HG02973 (cell line): Measurements from ENCODE around the gene ATRNL1.
"Not testable (repeated sequence)": the region's sequence is repeated elsewhere in the genome, so short reads cannot be mapped to it uniquely, and the experiment has no call there.

ENCODE experiments used
- ATAC-seq: cut with Tn5 transposase; IDR thresholded peaks from one replicate; pipeline ENCODE4 v1.9.1; 2021; ENCODE audit warnings: moderate library complexity; ENCODE audit not compliant: unreplicated experiment

Gene ATRNL1

GRCh38 chr10:115405838-115406237 lies 312.7 kb downstream of the ATRNL1 start:
- ATAC-seq: not testable (repeated sequence)

- ATAC-seq: no peak
These were observed 316.2 kb downstream of the ATRNL1 start for GRCh38 chr10:115409347-115409746.

GRCh38 chr10:115417585-115418265 lies 324.6 kb downstream of the ATRNL1 start:
- ATAC-seq: peak; percentile 97

- no peak for ATAC-seq
These were observed 329.5 kb downstream of the ATRNL1 start for GRCh38 chr10:115422624-115423023.

- ATAC-seq: no peak
These were observed 334.4 kb downstream of the ATRNL1 start for GRCh38 chr10:115427611-115428010.

GRCh38 chr10:115432188-115432819 lies 339.1 kb downstream of the ATRNL1 start:
- ATAC-seq: no peak

- no peak for ATAC-seq
These were observed 343.8 kb downstream of the ATRNL1 start for GRCh38 chr10:115436999-115437398.

GRCh38 chr10:115441907-115442545 lies 348.9 kb downstream of the ATRNL1 start:
- ATAC-seq: no peak

GRCh38 chr10:115456812-115457211 lies 363.6 kb downstream of the ATRNL1 start:
- ATAC-seq: no peak

- no peak for ATAC-seq
These were observed 390.1 kb downstream of the ATRNL1 start for GRCh38 chr10:115483294-115483693.

- ATAC-seq: no peak
These were observed 398.5 kb downstream of the ATRNL1 start for GRCh38 chr10:115491526-115492140.

- ATAC-seq: no peak
These were observed 410.4 kb downstream of the ATRNL1 start for GRCh38 chr10:115503546-115503945.

- ATAC-seq: no peak
These were observed 421.7 kb downstream of the ATRNL1 start for GRCh38 chr10:115514895-115515294.

- ATAC-seq: no peak
These were observed 432.0 kb downstream of the ATRNL1 start for GRCh38 chr10:115525141-115525540.

- not testable (repeated sequence) for ATAC-seq
These were observed 434.5 kb downstream of the ATRNL1 start for GRCh38 chr10:115527682-115528081.

- not testable (repeated sequence) for ATAC-seq
These were observed 443.2 kb downstream of the ATRNL1 start for GRCh38 chr10:115536401-115536800.

- ATAC-seq: no peak
These were observed 446.1 kb downstream of the ATRNL1 start for GRCh38 chr10:115539142-115539762.

GRCh38 chr10:115555887-115556402 lies 462.8 kb downstream of the ATRNL1 start:
- ATAC-seq: no peak

- ATAC-seq: no peak
These were observed 465.1 kb downstream of the ATRNL1 start for GRCh38 chr10:115558252-115558651.

- no peak for ATAC-seq
These were observed 473.7 kb downstream of the ATRNL1 start for GRCh38 chr10:115566867-115567266.
